Activated CD4-positive, alpha-beta T cell treated with anti-CD3 and anti-CD28 coated beads for 36 hours (primary cell): ENCODE data around the gene SYT17. TPM values are rescaled to one million over a fixed set of nuclear protein-coding genes. Genes with fewer than 3 reads are reported as not detected.

Source experiments
- ATAC-seq: fragments of 200-7000 bp; cut with Tn5 transposase; one replicate; pipeline ENCODE4 v1.10.0; 2021; ENCODE audit warnings: mild to moderate bottlenecking, moderate library complexity
- CTCF ChIA-PET: fragments of 350-600 bp; sonication (Branson Sonifier 250); formaldehyde crosslinking; loops from one replicate; lab custom pipeline; 2021; ENCODE audit warnings: antibody characterized with exemption; lab: Charles Lee
- POLR2A ChIA-PET: fragments of 350-600 bp; sonication (Branson Sonifier 250); formaldehyde crosslinking; loops from one replicate; lab custom pipeline; 2021; ENCODE audit warnings: antibody characterized with exemption, inconsistent platforms; lab: Charles Lee
- DNase-seq: peaks from one replicate; pipeline ENCODE4 v3.0.0-alpha.2; 2020
- H3K27ac Mint-ChIP-seq: one replicate; pipeline ENCODE4 v1.8.0; 2021; ENCODE audit warnings: mixed read lengths
- H3K27me3 Mint-ChIP-seq: one replicate; pipeline ENCODE4 v1.8.0; 2021; ENCODE audit warnings: mixed read lengths
- H3K36me3 Mint-ChIP-seq: one replicate; pipeline ENCODE4 v1.8.0; 2021; ENCODE audit warnings: low read depth, mixed read lengths
- H3K4me1 Mint-ChIP-seq: one replicate; pipeline ENCODE4 v1.8.0; 2021; ENCODE audit warnings: mixed read lengths
- H3K4me3 Mint-ChIP-seq: one replicate; pipeline ENCODE4 v1.8.0; 2021; ENCODE audit warnings: mild to moderate bottlenecking, moderate library complexity, mixed read lengths
- H3K9me3 Mint-ChIP-seq: one replicate; pipeline ENCODE4 v1.8.0; 2021; ENCODE audit warnings: low read depth, mixed read lengths
- intact Hi-C, 2 experiments: fragments of 100-400 bp; cut with DNase I in 1 of 2; cut with micrococcal nuclease in 1 of 2; formaldehyde crosslinking; loops; one replicate each; pipeline versions ENCODE4 v1.14.2 to v1.15.1; 2022 to 2024; cut with DNase I, micrococcal nuclease
- total RNA-seq, 2 experiments: library from RNA; stranded (reverse); gene quantifications; one replicate each; pipeline ENCODE4 v1.2.3, GENCODE V29; 2021

SYT17 gene, protein sequence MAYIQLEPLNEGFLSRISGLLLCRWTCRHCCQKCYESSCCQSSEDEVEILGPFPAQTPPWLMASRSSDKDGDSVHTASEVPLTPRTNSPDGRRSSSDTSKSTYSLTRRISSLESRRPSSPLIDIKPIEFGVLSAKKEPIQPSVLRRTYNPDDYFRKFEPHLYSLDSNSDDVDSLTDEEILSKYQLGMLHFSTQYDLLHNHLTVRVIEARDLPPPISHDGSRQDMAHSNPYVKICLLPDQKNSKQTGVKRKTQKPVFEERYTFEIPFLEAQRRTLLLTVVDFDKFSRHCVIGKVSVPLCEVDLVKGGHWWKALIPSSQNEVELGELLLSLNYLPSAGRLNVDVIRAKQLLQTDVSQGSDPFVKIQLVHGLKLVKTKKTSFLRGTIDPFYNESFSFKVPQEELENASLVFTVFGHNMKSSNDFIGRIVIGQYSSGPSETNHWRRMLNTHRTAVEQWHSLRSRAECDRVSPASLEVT
- total RNA-seq, result not detected

DNA sequence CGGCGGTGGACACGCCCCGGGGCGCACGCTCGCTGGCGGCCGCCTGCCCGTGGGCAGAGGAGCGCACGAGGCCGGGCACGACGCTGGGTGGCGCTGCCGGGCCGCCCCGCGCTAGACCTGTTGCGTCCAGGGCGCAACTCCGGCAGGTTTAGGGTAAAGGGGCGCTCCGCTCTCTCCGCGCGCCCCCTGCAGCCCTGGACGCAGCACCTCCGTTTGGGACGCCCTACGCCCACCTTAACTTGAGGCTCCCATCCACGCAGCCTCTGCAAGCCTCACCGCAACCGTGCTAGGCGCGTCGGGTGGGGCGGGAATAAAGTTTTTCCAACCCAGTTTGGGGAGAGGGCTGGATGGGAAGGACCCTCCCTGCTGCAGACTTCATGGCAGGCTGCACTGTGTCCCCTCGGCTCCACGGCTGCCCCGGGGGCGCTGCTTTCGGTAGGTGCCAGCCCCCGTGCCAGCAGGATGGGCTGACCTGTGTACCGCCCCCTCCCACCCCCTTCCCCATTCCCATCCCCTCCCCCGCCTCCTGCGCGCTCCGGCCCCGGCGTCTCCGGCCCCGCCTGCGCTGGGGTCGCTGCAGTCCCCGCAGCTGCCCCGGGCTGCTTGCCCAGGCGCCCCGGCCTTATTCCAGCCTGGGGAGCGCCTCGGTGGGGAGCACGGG lies at the start of gene SYT17:
SYT17 (plus strand) TSS at position 531 of the 661 bp plus-strand sequence. CDS start 407 bp downstream, outside the sequence.
- POLR2A ChIA-PET, result no interaction called here
- ATAC-seq, result peak; percentile 97

DNA sequence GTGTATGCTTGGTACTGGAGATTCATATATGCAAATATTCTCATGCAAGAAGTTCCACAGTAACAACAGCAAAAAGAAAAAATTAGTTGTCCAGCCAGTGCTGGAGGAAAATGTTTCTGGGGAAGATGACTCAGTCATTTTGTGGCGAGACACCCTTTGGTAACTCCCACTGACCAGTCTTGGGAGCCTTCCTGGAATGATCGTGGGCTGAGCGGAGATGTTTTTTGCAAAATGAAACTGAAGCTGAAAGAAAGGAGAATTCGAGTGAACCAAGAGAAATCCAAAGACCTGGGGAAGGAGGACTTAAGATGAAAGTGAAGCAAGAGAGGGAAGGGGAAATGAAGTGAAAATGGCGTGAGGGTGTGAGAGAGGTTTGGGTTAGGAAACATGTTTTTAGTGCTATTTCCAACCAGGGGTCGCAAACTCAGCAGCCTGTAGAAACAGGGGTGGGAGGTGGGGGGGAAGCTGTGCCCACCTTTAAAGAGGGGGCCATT lies 49.1 kb upstream of the SYT17 start:
- ChIA-PET CTCF (interaction anchor here (0.9 to 3.3 kb wide), 3 partner anchors 21 to 60 kb away, joined by 3 to 8 read pairs (median 4); no protein-coding TSS in a partner anchor), POLR2A (interaction anchor here (0.6 to 1.0 kb wide), 2 partner anchors 12 to 538 kb away, joined by 3 to 4 read pairs; no protein-coding TSS in a partner anchor)
- H3K4me1 Mint-ChIP-seq, result peaks cover 22% of the 10 kb centered on the region
- peaks cover 8% of the 10 kb centered on the region for H3K27me3 Mint-ChIP-seq
- peak overlapping the region; percentile 91 for H3K27ac Mint-ChIP-seq
- intact Hi-C loops, result loop anchor here (1.0 to 2.0 kb wide), 2 partner anchors 175 to 176 kb away; no protein-coding TSS in a partner anchor
- no peaks in the 10 kb centered on the region for H3K36me3 Mint-ChIP-seq
- ATAC-seq (peak; percentile 68), DNase-seq (peak; percentile 59)
- H3K4me3 Mint-ChIP-seq, result peak overlapping the region; percentile 62
- H3K9me3 Mint-ChIP-seq, result no peaks in the 10 kb centered on the region

More for the DNA sequence above, at the start of gene SYT17:
- Mint-ChIP-seq H3K9me3 (peaks cover 5% of the 10 kb centered on the region), H3K27me3 (peaks cover 18% of the 10 kb centered on the region), H3K27ac (no peak within 1 kb of the TSS), H3K36me3 (no peaks in the 10 kb centered on the region), H3K4me1 (no peaks in the 10 kb centered on the region), H3K4me3 (no peak within 1 kb of the TSS)
- intact Hi-C loops, result loop anchor here (1.0 to 10.0 kb wide), 5 partner anchors 57 to 335 kb away; no protein-coding TSS in a partner anchor
- DNase-seq, result peak; percentile 77
- CTCF ChIA-PET, result no interaction called here

DNA sequence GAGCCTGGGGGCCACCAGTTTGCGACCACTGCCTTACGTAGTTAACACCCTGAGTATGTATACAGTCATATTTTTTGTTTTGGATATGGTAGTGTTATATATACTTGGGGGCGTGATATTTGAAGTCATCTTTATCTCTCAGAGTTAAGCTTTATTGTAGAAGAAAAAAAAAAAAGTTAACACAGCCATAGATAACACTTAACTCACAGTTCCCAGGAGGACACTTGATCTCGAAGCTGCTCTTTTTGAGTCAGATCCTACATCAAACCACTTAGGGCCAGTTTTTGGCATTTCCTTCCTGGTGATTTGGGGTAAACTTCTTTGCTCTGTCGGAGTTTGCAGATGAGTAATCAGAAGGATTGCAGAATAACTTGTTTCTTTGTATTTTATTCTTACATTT lies 48.5 kb upstream of the SYT17 start:
- ChIA-PET POLR2A (interaction anchor here (0.6 to 1.0 kb wide), 3 partner anchors 11 to 126 kb away, joined by 4 to 5 read pairs (median 5); no protein-coding TSS in a partner anchor), CTCF (interaction anchor here (0.7 to 1.1 kb wide), 3 partner anchors 20 to 60 kb away, joined by 3 to 4 read pairs (median 3); no protein-coding TSS in a partner anchor)
- intact Hi-C loops, result loop anchor here (1.0 to 2.0 kb wide), 2 partner anchors 175 kb away; no protein-coding TSS in a partner anchor
- ATAC-seq (peak; percentile 50), DNase-seq (no peak)
- Mint-ChIP-seq H3K36me3 (no peaks in the 10 kb centered on the region), H3K4me3 (no peak overlapping the region), H3K27me3 (peaks cover 8% of the 10 kb centered on the region), H3K9me3 (no peaks in the 10 kb centered on the region), H3K4me1 (peaks cover 22% of the 10 kb centered on the region), H3K27ac (peak overlapping the region; percentile 60)

DNA sequence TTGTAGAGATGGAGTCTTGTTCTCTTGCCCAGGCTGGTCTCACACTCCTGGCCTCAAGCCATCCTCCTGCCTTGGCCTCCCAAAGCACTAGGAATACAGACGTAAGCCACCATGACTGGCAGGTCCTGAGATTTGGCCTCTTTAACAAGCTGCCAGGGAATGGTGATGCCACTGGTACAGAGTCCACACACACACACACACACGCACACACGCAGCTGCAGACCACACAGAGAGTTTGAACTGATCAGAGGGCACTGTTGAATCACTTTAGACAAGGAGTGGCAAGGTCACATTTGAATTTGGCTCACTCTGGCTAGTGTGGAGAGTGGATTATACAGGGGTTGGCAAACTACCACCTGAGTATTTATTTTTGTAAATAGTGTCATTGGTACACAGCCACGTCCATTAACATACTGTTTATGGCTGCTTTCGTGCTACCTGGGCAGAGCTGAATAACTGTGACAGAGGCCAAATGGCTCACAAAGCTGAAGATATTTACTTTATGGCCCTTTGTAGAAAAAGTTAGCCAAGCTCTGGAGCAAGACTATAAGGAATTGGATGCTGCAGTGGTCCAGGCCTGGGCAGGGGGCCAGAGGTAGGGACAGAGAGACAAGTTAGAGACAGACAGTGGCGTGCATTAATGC lies 44.4 kb upstream of the SYT17 start:
- ChIA-PET CTCF (interaction anchor here (0.7 to 1.1 kb wide), 2 partner anchors 16 to 38 kb away, joined by 3 read pairs; no protein-coding TSS in a partner anchor), POLR2A (no interaction called here)
- H3K4me3 Mint-ChIP-seq, result no peak overlapping the region
- peaks cover 3% of the 10 kb centered on the region for H3K27me3 Mint-ChIP-seq
- intact Hi-C loops, result no loop called here
- no peak overlapping the region for H3K27ac Mint-ChIP-seq
- peaks cover 24% of the 10 kb centered on the region for H3K4me1 Mint-ChIP-seq
- no peaks in the 10 kb centered on the region for H3K9me3 Mint-ChIP-seq
- ATAC-seq, result no peak
- no peaks in the 10 kb centered on the region for H3K36me3 Mint-ChIP-seq
- no peak for DNase-seq

DNA sequence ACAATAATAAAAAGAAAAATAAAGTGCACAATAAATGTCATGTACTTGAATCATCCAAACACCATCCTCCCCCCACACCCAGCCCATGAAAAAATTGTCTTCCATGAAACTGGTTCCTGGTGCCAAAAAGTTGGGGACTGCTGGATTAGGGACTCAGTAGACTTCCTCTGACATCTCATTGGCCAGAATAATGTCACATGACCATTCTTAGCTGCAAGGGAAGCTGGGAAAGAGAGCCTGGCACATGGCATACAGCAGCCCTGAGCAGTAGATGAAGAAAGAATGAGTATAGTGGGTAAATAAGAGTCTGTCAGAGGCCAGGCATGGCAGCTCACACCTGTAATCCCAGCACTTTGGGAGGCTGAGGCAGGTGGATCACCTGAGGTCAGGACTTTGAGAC lies 41.7 kb upstream of the SYT17 start:
- no peak overlapping the region for H3K27ac Mint-ChIP-seq

DNA sequence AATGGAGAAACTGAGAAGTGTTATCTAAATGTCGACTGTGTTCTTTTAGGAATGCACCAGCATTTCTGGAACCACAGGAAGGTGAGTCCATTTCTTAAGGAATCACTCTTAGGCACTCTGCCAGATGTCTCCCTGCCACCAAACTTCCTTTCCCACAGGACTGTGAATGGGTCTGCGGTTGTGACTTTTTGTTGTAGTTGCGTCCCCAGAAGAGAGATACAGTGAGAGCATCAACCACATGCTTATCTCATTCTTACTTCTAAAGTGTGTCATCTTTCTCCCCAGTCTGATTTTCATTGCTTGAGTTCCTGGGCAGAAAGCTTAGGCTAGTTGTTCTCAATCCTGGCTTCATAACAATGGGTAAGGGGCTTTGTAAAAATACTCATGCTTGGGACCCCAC lies 40.8 kb upstream of the SYT17 start:
- no peaks in the 10 kb centered on the region for H3K27me3 Mint-ChIP-seq
- ATAC-seq (peak; percentile 66), DNase-seq (no peak)
- H3K27ac Mint-ChIP-seq, result peak overlapping the region; percentile 7
- ChIA-PET CTCF (interaction anchor here (1.0 kb wide), 1 partner anchor 52 kb away, joined by 3 read pairs; no protein-coding TSS in a partner anchor), POLR2A (no interaction called here)
- no peaks in the 10 kb centered on the region for H3K36me3 Mint-ChIP-seq
- no peaks in the 10 kb centered on the region for H3K9me3 Mint-ChIP-seq
- peaks cover 21% of the 10 kb centered on the region for H3K4me1 Mint-ChIP-seq
- H3K4me3 Mint-ChIP-seq, result no peak overlapping the region
- intact Hi-C loops, result no loop called here

More for the DNA sequence above, 41.7 kb upstream of the SYT17 start:
- POLR2A ChIA-PET, result no interaction called here
- Mint-ChIP-seq H3K4me3 (no peak overlapping the region), H3K4me1 (peaks cover 19% of the 10 kb centered on the region), H3K36me3 (no peaks in the 10 kb centered on the region), H3K27me3 (no peaks in the 10 kb centered on the region), H3K9me3 (no peaks in the 10 kb centered on the region)
- CTCF ChIA-PET, result interaction anchor here (0.6 to 0.7 kb wide), 2 partner anchors 64 to 87 kb away, joined by 3 to 5 read pairs; no protein-coding TSS in a partner anchor
- ATAC-seq, result no peak
- no peak for DNase-seq
- intact Hi-C loops, result no loop called here

DNA sequence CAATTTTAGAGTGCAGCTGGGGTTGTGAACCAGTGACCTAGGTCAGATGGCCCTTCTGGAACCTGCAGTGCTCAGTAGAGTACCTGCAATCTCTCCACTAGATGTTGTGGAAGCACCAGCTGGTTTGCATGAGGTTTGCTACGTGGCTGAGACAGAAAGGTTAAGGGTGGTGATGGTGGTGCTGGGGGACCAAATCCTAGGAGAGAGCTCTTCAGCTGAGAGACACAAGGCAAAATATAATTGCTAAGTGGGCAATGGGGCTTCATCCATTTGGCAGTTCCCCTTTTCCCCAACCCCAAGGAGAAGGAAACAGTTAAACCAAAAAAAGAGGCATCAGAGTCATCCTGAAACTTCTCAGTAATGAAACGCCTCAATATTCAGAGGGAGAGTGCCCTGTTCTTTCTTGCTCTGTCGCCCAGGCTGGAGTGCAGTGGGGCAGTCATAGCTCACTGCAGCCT lies 40.3 kb upstream of the SYT17 start:
- no peaks in the 10 kb centered on the region for H3K36me3 Mint-ChIP-seq
- H3K9me3 Mint-ChIP-seq, result no peaks in the 10 kb centered on the region
- peak overlapping the region; percentile 7 for H3K27ac Mint-ChIP-seq
- peaks cover 21% of the 10 kb centered on the region for H3K4me1 Mint-ChIP-seq
- DNase-seq, result peak; percentile 16
- CTCF ChIA-PET, result interaction anchor here (1.0 to 1.1 kb wide), 2 partner anchors 41 to 51 kb away, joined by 3 to 4 read pairs; no protein-coding TSS in a partner anchor
- H3K4me3 Mint-ChIP-seq, result no peak overlapping the region
- no peaks in the 10 kb centered on the region for H3K27me3 Mint-ChIP-seq
- POLR2A ChIA-PET, result no interaction called here
- intact Hi-C loops, result no loop called here
- peak; percentile 57 for ATAC-seq

DNA sequence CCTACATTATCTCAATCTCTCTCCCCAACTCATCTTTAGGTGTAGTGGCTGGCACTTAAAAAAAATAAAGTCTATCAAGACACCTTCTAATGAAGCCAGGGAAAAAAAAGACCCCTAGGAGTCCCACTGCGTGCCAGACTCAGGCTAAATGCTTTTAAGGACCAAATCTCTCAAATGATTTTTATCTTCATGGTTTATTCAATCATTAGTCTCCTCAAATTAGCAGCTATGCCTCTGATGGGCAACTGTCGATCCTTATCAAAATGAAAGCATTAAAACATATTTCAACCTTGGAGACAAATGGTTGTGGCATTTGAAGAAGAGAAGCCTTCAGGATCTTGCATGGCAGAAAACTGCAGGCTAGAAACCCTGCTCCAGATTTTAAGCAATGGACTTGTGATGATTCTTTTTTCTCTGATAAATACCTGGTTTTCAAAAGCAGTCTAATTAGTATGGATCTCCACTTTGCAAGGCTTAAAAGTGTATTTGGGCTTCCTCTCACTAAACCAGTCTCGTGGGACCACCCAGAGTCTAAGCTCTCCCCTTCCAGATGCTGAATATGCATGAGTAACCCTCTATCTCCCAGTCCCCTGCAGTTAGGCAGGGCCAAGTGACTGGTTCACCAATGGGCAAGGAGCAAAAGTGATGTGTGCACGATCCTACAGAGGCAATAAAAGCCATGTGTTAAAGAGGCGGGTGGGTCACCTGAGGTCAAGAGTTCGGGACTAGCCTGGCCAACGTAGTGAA lies 39.4 kb upstream of the SYT17 start:
- H3K4me1 Mint-ChIP-seq, result peaks cover 21% of the 10 kb centered on the region
- H3K9me3 Mint-ChIP-seq, result no peaks in the 10 kb centered on the region
- H3K36me3 Mint-ChIP-seq, result no peaks in the 10 kb centered on the region
- no peaks in the 10 kb centered on the region for H3K27me3 Mint-ChIP-seq
- H3K4me3 Mint-ChIP-seq, result no peak overlapping the region
- H3K27ac Mint-ChIP-seq, result no peak overlapping the region
- ChIA-PET POLR2A (no interaction called here), CTCF (interaction anchor here (1.1 kb wide), 1 partner anchor 42 kb away, joined by 4 read pairs; no protein-coding TSS in a partner anchor)
- DNase-seq (no peak), ATAC-seq (no peak)
- intact Hi-C loops, result no loop called here

DNA sequence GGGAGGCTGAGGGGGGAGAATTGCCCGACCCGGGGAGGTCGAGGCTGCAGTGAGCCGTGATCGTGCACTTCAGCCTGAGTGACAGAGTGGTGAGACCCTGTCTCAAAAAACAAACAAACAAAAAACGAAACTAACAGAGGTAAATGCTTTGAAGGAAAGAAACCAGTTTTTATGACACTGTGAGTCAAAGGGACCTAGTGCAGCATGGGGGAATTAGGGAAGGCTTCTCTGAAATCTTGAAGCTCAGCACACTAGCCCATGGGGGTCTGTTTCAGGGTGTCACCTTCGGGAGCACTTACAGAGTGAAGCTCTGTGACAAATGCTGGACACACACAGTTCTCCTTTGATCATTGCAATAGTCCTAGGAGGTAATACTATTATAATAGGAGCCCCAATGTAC lies 37.7 kb upstream of the SYT17 start:
- H3K4me3 Mint-ChIP-seq, result no peak overlapping the region
- no peaks in the 10 kb centered on the region for H3K27me3 Mint-ChIP-seq
- POLR2A ChIA-PET, result interaction anchor here (0.7 kb wide), 1 partner anchor 11 kb away, joined by 4 read pairs; no protein-coding TSS in a partner anchor
- H3K9me3 Mint-ChIP-seq, result no peaks in the 10 kb centered on the region
- H3K36me3 Mint-ChIP-seq, result no peaks in the 10 kb centered on the region
- ATAC-seq, result no peak
- no peak overlapping the region for H3K27ac Mint-ChIP-seq
- H3K4me1 Mint-ChIP-seq, result peaks cover 21% of the 10 kb centered on the region
- intact Hi-C loops, result no loop called here
- DNase-seq, result no peak
- CTCF ChIA-PET, result no interaction called here
